ENCODE results near the gene ATOH8. TPM values are rescaled to one million over a fixed set of nuclear protein-coding genes. Genes with fewer than 3 reads are reported as not detected.

ATOH8 gene
- total RNA-seq, 1 donor from 2014 or later = 1.8 TPM

DNA sequence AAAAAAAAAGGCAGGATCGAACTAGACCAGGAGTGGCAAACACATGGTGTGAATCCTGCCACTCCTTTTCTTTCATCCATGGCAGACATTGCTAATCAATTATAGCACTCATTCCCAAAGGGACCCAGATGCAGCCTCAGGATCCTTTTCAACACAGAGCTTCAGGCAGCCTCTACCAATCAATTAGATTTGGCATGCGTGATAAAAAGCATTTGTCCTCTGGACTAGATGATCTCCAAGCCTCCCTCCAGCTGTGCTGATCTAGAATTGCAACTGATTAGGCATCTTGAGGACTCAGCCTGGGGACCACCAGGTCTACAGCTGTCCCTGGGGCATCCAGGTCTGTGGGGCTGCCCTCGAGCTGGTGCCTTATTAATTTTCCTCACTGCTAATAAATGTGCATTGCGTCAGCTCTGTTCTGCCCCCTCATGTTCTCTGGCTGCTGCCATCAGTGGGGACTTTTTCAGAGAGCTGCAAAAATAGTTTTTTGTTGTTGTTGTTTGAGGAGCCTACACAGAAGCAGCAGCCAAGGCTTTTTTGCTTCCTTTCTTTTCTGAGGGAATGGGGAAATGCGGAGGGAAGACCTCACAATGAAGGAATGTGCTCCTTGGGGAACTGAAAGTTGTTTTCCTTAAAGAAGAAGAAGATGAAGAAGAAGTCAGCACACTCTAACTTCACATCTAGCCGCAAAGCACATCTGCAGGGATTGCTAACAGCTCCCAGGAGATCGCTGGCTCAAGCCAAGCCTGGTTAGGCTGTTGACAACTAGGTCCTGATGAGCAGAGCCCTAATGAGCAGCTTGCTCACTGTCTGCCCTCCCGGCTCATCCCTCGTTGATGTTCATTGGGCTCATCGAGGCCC is 8.8 kb upstream of the ATOH8 start:
- H3K4me3 Mint-ChIP-seq (ENCODE audit: unreplicated experiment) = no peak overlapping the region
- TF ChIP-seq, protein P1, sequence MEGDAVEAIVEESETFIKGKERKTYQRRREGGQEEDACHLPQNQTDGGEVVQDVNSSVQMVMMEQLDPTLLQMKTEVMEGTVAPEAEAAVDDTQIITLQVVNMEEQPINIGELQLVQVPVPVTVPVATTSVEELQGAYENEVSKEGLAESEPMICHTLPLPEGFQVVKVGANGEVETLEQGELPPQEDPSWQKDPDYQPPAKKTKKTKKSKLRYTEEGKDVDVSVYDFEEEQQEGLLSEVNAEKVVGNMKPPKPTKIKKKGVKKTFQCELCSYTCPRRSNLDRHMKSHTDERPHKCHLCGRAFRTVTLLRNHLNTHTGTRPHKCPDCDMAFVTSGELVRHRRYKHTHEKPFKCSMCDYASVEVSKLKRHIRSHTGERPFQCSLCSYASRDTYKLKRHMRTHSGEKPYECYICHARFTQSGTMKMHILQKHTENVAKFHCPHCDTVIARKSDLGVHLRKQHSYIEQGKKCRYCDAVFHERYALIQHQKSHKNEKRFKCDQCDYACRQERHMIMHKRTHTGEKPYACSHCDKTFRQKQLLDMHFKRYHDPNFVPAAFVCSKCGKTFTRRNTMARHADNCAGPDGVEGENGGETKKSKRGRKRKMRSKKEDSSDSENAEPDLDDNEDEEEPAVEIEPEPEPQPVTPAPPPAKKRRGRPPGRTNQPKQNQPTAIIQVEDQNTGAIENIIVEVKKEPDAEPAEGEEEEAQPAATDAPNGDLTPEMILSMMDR (IDR thresholded peaks at IDR 0.05; ENCODE audit: unreplicated experiment) = no peak
- H3K27ac Mint-ChIP-seq (ENCODE audit: unreplicated experiment) = no peak overlapping the region
- peaks cover 3% of the 10 kb centered on the region for H3K27me3 Mint-ChIP-seq (ENCODE audit: unreplicated experiment)
- DNase-seq (ENCODE audit: low spot score) = no peak
- peaks cover 5% of the 10 kb centered on the region for H3K4me1 Mint-ChIP-seq (ENCODE audit: unreplicated experiment)
- no peaks in the 10 kb centered on the region for H3K36me3 Mint-ChIP-seq (ENCODE audit: low read depth, unreplicated experiment)
- peaks cover 2% of the 10 kb centered on the region for H3K9me3 Mint-ChIP-seq (ENCODE audit: unreplicated experiment)

DNA sequence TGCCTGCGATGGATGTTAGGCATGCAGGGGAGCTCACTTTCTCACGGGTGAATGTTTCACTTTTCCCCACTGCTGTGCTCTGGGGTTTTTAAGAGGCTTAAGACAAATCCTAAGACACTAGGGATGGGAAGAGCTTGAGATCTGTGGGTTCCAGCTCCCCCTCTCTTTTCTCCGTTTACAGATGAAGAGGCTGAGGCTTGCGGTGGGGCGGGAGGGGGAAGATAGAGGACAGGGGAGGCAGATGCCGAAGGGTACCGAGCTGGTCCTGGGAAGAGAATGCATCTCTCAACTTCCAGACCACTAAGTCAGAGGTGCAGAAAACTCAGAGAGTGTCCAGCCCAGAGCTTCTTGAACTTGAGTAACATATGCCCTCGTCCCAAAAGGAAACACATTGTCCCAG is 8.2 kb upstream of the ATOH8 start:
- Mint-ChIP-seq H3K27ac (ENCODE audit: unreplicated experiment) (no peak overlapping the region), H3K4me1 (ENCODE audit: unreplicated experiment) (peaks cover 5% of the 10 kb centered on the region)

DNA sequence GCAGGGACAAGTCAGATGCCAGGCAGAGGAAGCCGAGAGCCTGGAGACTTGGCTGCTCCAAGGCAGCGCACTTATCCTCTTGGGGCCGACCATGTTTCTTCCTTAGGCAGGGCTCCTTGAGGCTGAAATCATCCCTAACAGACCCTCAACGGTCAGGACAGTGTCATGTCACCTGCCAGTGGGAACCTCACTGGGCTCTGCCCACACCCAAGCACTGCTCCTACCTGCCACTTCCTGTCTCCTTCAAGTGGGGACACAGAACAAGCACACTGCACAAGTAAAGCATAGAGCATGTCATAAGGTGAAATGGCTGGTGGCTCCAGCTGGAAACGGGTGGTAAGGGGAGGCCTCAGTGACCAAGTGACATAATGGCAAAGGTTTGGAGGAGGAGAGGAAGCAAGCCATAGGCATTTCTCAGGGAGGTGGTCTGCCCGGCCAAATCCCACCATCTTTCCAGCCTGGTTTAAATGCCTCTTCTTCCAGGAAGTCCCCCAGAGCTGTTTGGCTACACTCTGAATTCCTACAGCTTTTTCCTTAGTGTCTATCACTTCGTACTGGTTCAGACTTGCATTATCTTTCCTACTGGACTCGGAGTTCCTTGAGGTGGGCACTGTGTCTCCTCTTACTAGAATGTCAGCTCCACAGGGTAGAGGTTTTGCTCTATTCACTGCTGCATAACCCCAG is 7.3 kb upstream of the ATOH8 start:
- H3K9me3 Mint-ChIP-seq (ENCODE audit: unreplicated experiment) = no peaks in the 10 kb centered on the region
- H3K36me3 Mint-ChIP-seq (ENCODE audit: low read depth, unreplicated experiment) = no peaks in the 10 kb centered on the region
- DNase-seq (ENCODE audit: low spot score) = no peak
- H3K4me3 Mint-ChIP-seq (ENCODE audit: unreplicated experiment) = no peak overlapping the region
- no peak overlapping the region for H3K27ac Mint-ChIP-seq (ENCODE audit: unreplicated experiment)
- TF ChIP-seq, protein P1 (IDR thresholded peaks at IDR 0.05; ENCODE audit: unreplicated experiment) = no peak
- peaks cover 3% of the 10 kb centered on the region for H3K27me3 Mint-ChIP-seq (ENCODE audit: unreplicated experiment)
- peaks cover 5% of the 10 kb centered on the region for H3K4me1 Mint-ChIP-seq (ENCODE audit: unreplicated experiment)

More for the DNA sequence above, 8.2 kb upstream of the ATOH8 start:
- Mint-ChIP-seq H3K4me3 (ENCODE audit: unreplicated experiment) (no peak overlapping the region), H3K36me3 (ENCODE audit: low read depth, unreplicated experiment) (no peaks in the 10 kb centered on the region), H3K9me3 (ENCODE audit: unreplicated experiment) (no peaks in the 10 kb centered on the region), H3K27me3 (ENCODE audit: unreplicated experiment) (peaks cover 3% of the 10 kb centered on the region)
- DNase-seq (ENCODE audit: low spot score) = no peak
- TF ChIP-seq, protein P1 (IDR thresholded peaks at IDR 0.05; ENCODE audit: unreplicated experiment) = no peak

DNA sequence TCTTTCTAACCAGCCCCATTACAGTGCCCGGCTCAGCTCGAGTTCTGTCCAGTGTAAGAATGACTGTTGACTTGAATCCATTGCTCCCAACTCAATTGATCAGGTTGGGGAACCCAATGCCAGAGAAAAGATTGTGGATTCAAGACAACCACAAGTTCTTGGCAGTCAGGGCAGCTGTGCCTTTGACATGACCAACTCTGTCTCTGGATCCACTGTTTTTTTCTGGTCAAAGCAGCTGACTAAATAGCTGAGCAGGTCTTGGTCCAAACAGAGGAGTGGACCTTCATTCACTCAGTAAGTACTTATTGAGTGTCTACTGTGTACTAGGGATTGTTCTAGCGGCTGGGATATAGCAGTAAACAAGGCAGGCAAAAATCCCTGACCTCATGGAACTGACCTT is 6.3 kb upstream of the ATOH8 start:
- Mint-ChIP-seq H3K27ac (ENCODE audit: unreplicated experiment) (no peak overlapping the region), H3K4me3 (ENCODE audit: unreplicated experiment) (no peak overlapping the region), H3K4me1 (ENCODE audit: unreplicated experiment) (peaks cover 5% of the 10 kb centered on the region), H3K36me3 (ENCODE audit: low read depth, unreplicated experiment) (peaks cover 3% of the 10 kb centered on the region), H3K9me3 (ENCODE audit: unreplicated experiment) (no peaks in the 10 kb centered on the region), H3K27me3 (ENCODE audit: unreplicated experiment) (peaks cover 9% of the 10 kb centered on the region)
- TF ChIP-seq, protein P1 (IDR thresholded peaks at IDR 0.05; ENCODE audit: unreplicated experiment) = no peak
- no peak for DNase-seq (ENCODE audit: low spot score)
